Transverse colon (tissue), 4 donors: ENCODE measurements around the gene ABCA1. TPM values are rescaled to one million over a fixed set of nuclear protein-coding genes. Genes with fewer than 3 reads are reported as not detected.

Source experiments
- DNase-seq: peaks from one replicate; pipeline ENCODE4 v3.0.0-alpha.2; 2019
- H3K27ac ChIP-seq, 4 donors: fragments of 200-600 bp; sonication (generic); 2 replicates each; pipeline ENCODE4 v1.5.1; 2016 to 2018; ENCODE audit warnings: inconsistent platforms in 4 of 4
- H3K27me3 ChIP-seq: fragments of 200-600 bp; sonication (generic); 2 replicates; pipeline ENCODE4 v1.5.1; 2017; ENCODE audit warnings: inconsistent platforms
- H3K36me3 ChIP-seq, 4 donors: fragments of 200-600 bp; sonication (generic); 2 replicates each; pipeline ENCODE4 v1.5.1; 2017 to 2019; ENCODE audit warnings: inconsistent platforms in 4 of 4
- H3K4me1 ChIP-seq, 4 donors: fragments of 200-600 bp; sonication (generic); 2 replicates each; pipeline ENCODE4 v1.5.1; 2017 to 2020; ENCODE audit warnings: inconsistent platforms in 4 of 4
- H3K4me3 ChIP-seq, 4 donors: fragments of 200-600 bp; sonication (generic); 1 replicate in 1 of 4; 2 replicates in 3 of 4; pipeline versions ENCODE4 v1.5.1 to v1.6.1; 2017 to 2019; ENCODE audit warnings: inconsistent platforms in 4 of 4
- H3K9me3 ChIP-seq, 2 donors: fragments of 200-600 bp; sonication (generic); 2 replicates each; pipeline ENCODE4 v1.5.1; 2017 to 2019; ENCODE audit warnings: inconsistent platforms in 2 of 2
- CTCF ChIP-seq, 5 experiments: fragments of 200-600 bp in 3 of 5; fragments of 450-650 bp in 2 of 5; sonication (generic) in 3 of 5; IDR thresholded peaks; 1 replicate in 2 of 5; 2 replicates in 3 of 5; pipeline ENCODE4 v1.5.1; 2016 to 2017; ENCODE audit warnings: antibody characterized with exemption in 5 of 5, inconsistent platforms in 3 of 5, mild to moderate bottlenecking in 2 of 5, moderate library complexity in 1 of 5
- EP300 ChIP-seq: sonication (generic); formaldehyde crosslinking; IDR thresholded peaks from one replicate; pipeline ENCODE4 v1.6.1; 2017; ENCODE audit warnings: antibody characterized with exemption, low read depth
- POLR2A ChIP-seq: fragments of 450-650 bp; IDR thresholded peaks from one replicate; pipeline ENCODE4 v1.6.1; 2016; ENCODE audit warnings: antibody characterized with exemption, mild to moderate bottlenecking, moderate library complexity
- POLR2AphosphoS5 ChIP-seq, 3 donors: sonication (generic); formaldehyde crosslinking; IDR thresholded peaks; one replicate each; pipeline ENCODE4 v1.6.1; 2016; ENCODE audit warnings: antibody characterized with exemption in 3 of 3
- WGBS, 2 donors: methylation state at CpG; one replicate each; pipeline ENCODE4 v1.1.5; 2018; ENCODE audit warnings: low coverage in 1 of 2; 5-methylcytosine and 5-hydroxymethylcytosine counted together
- in situ Hi-C, 4 donors: fragments of 200-750 bp; cut with MboI; loops; one replicate each; pipeline versions ENCODE4 v1.15.0 to v1.15.1; 2017; ENCODE audit warnings: low sequenced_read_pairs in 3 of 4, low pct_ligation_motif_present in 1 of 4, low pct_unique_long_range_greater_than_20kb in 1 of 4
- intact Hi-C: fragments of 100-400 bp; cut with DNase I; formaldehyde crosslinking; loops from one replicate; pipeline ENCODE4 v1.15.1; 2023; ENCODE audit warnings: low total_unique reads
- total RNA-seq, 4 donors: library from RNA; depleted of rRNA; stranded (reverse); fragments of >200 nt; gene quantifications; one replicate each; pipeline ENCODE4 v1.1.0, GENCODE V29; 2016

Gene ABCA1
- total RNA-seq, 4 donors from 2014 or later: 20.5 to 67.3 (median 60.5) TPM

- intact Hi-C loops (no loop called here), in situ Hi-C loops (no loop called here)
- no peak for DNase-seq
- Histone ChIP-seq H3K27ac (peak overlapping the region; percentile 94 to 98 (median 96)), H3K4me3 (peak overlapping the region in 3 of 4 donors; percentile 74 to 81 (median 79)), H3K27me3 (no peaks in the 10 kb centered on the region), H3K4me1 (peaks cover 4 to 22% (median 12%) of the 10 kb centered on the region in 4 donors), H3K9me3 (no peaks in the 10 kb centered on the region), H3K36me3 (peaks cover 0 to 6% (median 0%) of the 10 kb centered on the region in 4 donors)
- no peak for TF ChIP-seq POLR2AphosphoS5 (IDR thresholded peaks at IDR 0.05)
- no peak for TF ChIP-seq CTCF (IDR thresholded peaks at IDR 0.05)
- no peak for TF ChIP-seq POLR2A
- no peak for TF ChIP-seq EP300
- 3% methylated on average over 1 of the region's 1 CpG; no CpG with 5 or more reads in 1 of the 2 donors for WGBS, 2 donors
These were observed 181.2 kb downstream of the ABCA1 start for GRCh38 chr9:104746798-104747197.

GRCh38 chr9:104746285-104746684 lies 181.7 kb downstream of the ABCA1 start:
- in situ Hi-C loops: no loop called here
- no peak for DNase-seq
- no peaks in the 10 kb centered on the region for H3K9me3 ChIP-seq
- H3K4me3 ChIP-seq: no peak overlapping the region
- H3K27ac ChIP-seq: no peak overlapping the region
- intact Hi-C loops: no loop called here
- no peaks in the 10 kb centered on the region for H3K27me3 ChIP-seq
- peaks cover 4 to 22% (median 12%) of the 10 kb centered on the region in 4 donors for H3K4me1 ChIP-seq
- TF ChIP-seq POLR2AphosphoS5 (IDR thresholded peaks at IDR 0.05) (no peak), CTCF (IDR thresholded peaks at IDR 0.05) (no peak), POLR2A (no peak), EP300 (no peak)
- H3K36me3 ChIP-seq: peaks cover 0 to under 1% (median 0%) of the 10 kb centered on the region in 4 donors
- 73 to 83% methylated on average over 2 of the region's 2 CpGs for WGBS, 2 donors

- no peaks in the 10 kb centered on the region for H3K9me3 ChIP-seq
- in situ Hi-C loops: no loop called here
- intact Hi-C loops: no loop called here
These were observed 182.1 kb downstream of the ABCA1 start for GRCh38 chr9:104745852-104746251.

GRCh38 chr9:104743376-104743985 lies 184.5 kb downstream of the ABCA1 start:
- 28 to 34% methylated on average over 4 to 7 of the region's 7 CpGs for WGBS, 2 donors
- no peaks in the 10 kb centered on the region for H3K27me3 ChIP-seq
- H3K27ac ChIP-seq: no peak overlapping the region
- H3K4me1 ChIP-seq: peaks cover 0 to 13% (median 4%) of the 10 kb centered on the region in 4 donors
- no peak for TF ChIP-seq POLR2A
- peak; percentile 62 to 75 (median 67) for TF ChIP-seq CTCF (IDR thresholded peaks at IDR 0.05)
- TF ChIP-seq EP300: no peak
- TF ChIP-seq POLR2AphosphoS5 (IDR thresholded peaks at IDR 0.05): no peak
- in situ Hi-C loops: no loop called here
- no peak overlapping the region for H3K4me3 ChIP-seq
- H3K36me3 ChIP-seq: no peaks in the 10 kb centered on the region
- intact Hi-C loops: no loop called here
- no peaks in the 10 kb centered on the region for H3K9me3 ChIP-seq
- DNase-seq: no peak

More at GRCh38 chr9:104745852-104746251, 182.1 kb downstream of the ABCA1 start:
- no peaks in the 10 kb centered on the region for H3K27me3 ChIP-seq
- H3K4me1 ChIP-seq: peaks cover 4 to 25% (median 12%) of the 10 kb centered on the region in 4 donors
- no peaks in the 10 kb centered on the region for H3K36me3 ChIP-seq
- TF ChIP-seq POLR2AphosphoS5 (IDR thresholded peaks at IDR 0.05) (no peak), CTCF (IDR thresholded peaks at IDR 0.05) (no peak), EP300 (no peak), POLR2A (no peak)
- DNase-seq: no peak
- no peak overlapping the region for H3K27ac ChIP-seq
- H3K4me3 ChIP-seq: no peak overlapping the region
- 58 to 76% methylated on average over 1 of the region's 1 CpG for WGBS, 2 donors
